Activated CD8-positive, alpha-beta memory T cell treated with anti-CD3 and anti-CD28 coated beads, Interleukin-2, amount 10 ng/mL, durations not matched to agents 7 days and 5 days (primary cell): Measurements from ENCODE around the gene QSER1. TPM values are rescaled to one million over a fixed set of nuclear protein-coding genes. Genes with fewer than 3 reads are reported as not detected.
"Not testable (repeated sequence)": the region's sequence is repeated elsewhere in the genome, so short reads cannot be mapped to it uniquely, and the experiment has no call there.

Experiments
- ATAC-seq: fragments of 150-1000 bp; cut with Tn5 transposase; one replicate; pipeline ENCODE4 v1.10.0; 2021; ENCODE audit warnings: moderate library complexity
- CTCF ChIA-PET: fragments of 350-600 bp; sonication (Branson Sonifier 250); formaldehyde crosslinking; loops from one replicate; lab custom pipeline; 2021; ENCODE audit warnings: antibody characterized with exemption; lab: Charles Lee
- DNase-seq: peaks from one replicate; pipeline ENCODE4 v3.0.0-alpha.2; 2020
- H3K27ac Mint-ChIP-seq: one replicate; pipeline ENCODE4 v1.8.0; 2021; ENCODE audit warnings: mild to moderate bottlenecking, mixed read lengths
- H3K27me3 Mint-ChIP-seq: one replicate; pipeline ENCODE4 v1.8.0; 2021; ENCODE audit warnings: mixed read lengths
- H3K36me3 Mint-ChIP-seq: one replicate; pipeline ENCODE4 v1.8.0; 2021; ENCODE audit warnings: mild to moderate bottlenecking, mixed read lengths
- H3K4me1 Mint-ChIP-seq: one replicate; pipeline ENCODE4 v1.8.0; 2021; ENCODE audit warnings: mixed read lengths
- H3K4me3 Mint-ChIP-seq: one replicate; pipeline ENCODE4 v1.8.0; 2021; ENCODE audit warnings: mild to moderate bottlenecking, moderate library complexity, mixed read lengths
- H3K9me3 Mint-ChIP-seq: one replicate; pipeline ENCODE4 v1.8.0; 2022; ENCODE audit warnings: low read depth, mixed read lengths
- total RNA-seq, 2 experiments: library from RNA; stranded (reverse); gene quantifications; one replicate each; pipeline ENCODE4 v1.2.3, GENCODE V29; 2021

QSER1 gene
- 10 to 100 TPM in 1 of 2 experiments, 1 to 10 TPM in 1; 8.0 to 11.6 TPM for total RNA-seq

DNA sequence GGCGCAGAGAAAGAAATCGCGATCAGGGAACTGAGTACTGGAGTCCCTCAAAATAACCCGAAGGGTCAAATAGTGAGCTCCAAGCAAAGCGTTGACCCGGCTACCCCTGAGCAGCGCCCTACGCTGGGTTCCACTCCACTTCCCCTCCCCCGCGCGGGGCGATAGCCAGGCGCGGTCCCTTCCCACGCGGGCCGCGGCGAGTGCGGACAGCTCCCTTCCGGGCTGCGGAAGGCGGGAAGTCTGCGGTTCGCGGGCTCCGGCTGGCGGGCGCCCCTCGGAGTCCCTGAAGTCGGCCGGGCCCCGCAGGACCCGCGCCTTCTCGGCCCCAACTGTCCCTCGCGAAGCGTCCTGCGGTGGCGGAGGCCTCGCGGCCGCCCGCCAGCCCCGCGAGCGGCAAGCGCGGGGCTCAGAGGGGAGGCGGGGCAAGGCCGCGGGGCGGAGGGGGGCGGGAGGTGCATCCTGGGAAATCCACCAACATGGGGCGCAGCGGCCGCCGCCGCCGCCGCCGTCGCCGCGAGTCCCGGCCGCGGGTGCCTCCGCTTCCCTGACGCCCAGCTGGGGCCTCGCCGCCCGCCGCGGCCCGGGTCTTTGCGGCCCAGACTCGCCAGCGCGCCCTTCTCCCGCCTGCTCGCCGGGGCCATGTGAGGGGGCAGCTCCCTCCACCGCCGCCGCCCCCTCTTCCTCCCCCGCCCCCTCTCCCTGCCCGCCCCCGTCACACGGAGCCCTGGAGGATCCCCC lies at the start of gene QSER1:
Gene QSER1, plus strand, starts transcription at position 457 of the 738 bp plus-strand sequence. CDS start 315 bp downstream, outside the sequence.
- CTCF ChIA-PET, result interaction anchor here (0.7 to 2.1 kb wide), 4 partner anchors 21 to 173 kb away, joined by 3 to 5 read pairs (median 3); partner anchors contain the start of gene TCP11L1
- DNase-seq (peak; percentile 70), ATAC-seq (peak; percentile 73)
- Mint-ChIP-seq H3K27ac (peak within 1 kb of the TSS; percentile 90), H3K9me3 (no peaks in the 10 kb centered on the region), H3K4me3 (peak within 1 kb of the TSS; percentile 95), H3K36me3 (peaks cover 4% of the 10 kb centered on the region), H3K27me3 (peaks cover 13% of the 10 kb centered on the region), H3K4me1 (peaks cover 19% of the 10 kb centered on the region)

GRCh38 chr11:32843544-32843943 lies 49.1 kb upstream of the QSER1 start:
- CTCF ChIA-PET, result no interaction called here
- no peak for ATAC-seq
- no peak overlapping the region for H3K27ac Mint-ChIP-seq

GRCh38 chr11:32847511-32847910 lies 45.1 kb upstream of the QSER1 start:
- no peak for ATAC-seq
- CTCF ChIA-PET, result no interaction called here
- Mint-ChIP-seq H3K4me3 (no peak overlapping the region), H3K27me3 (peaks cover 9% of the 10 kb centered on the region), H3K27ac (no peak overlapping the region), H3K4me1 (no peaks in the 10 kb centered on the region), H3K9me3 (no peaks in the 10 kb centered on the region), H3K36me3 (no peaks in the 10 kb centered on the region)
- no peak for DNase-seq

More at GRCh38 chr11:32843544-32843943, 49.1 kb upstream of the QSER1 start:
- H3K4me1 Mint-ChIP-seq, result no peaks in the 10 kb centered on the region
- no peaks in the 10 kb centered on the region for H3K9me3 Mint-ChIP-seq
- H3K27me3 Mint-ChIP-seq, result peaks cover 6% of the 10 kb centered on the region
- no peak overlapping the region for H3K4me3 Mint-ChIP-seq
- no peak for DNase-seq
- H3K36me3 Mint-ChIP-seq, result no peaks in the 10 kb centered on the region

DNA sequence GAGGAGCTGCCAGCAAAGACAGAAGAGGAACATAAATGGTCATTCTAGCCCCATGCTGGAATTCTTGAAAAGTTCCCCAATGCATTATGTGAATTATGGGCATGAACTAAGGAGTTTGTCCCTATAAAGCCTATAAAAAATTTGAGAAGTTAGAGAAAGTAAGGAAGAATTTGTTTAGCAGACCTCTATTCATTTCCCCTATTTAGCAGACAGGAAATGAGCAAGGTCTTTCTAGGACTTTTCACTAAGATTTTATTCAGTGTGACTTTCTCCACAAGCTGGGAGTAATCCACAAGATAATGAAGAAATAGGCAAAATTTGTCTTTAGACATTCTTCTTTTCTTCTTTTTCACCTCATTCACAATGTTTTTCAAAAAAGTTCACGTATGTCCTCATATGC lies 42.9 kb upstream of the QSER1 start:
- Mint-ChIP-seq H3K4me3 (no peak overlapping the region), H3K9me3 (no peaks in the 10 kb centered on the region), H3K27ac (no peak overlapping the region), H3K36me3 (no peaks in the 10 kb centered on the region), H3K27me3 (peaks cover 12% of the 10 kb centered on the region), H3K4me1 (no peaks in the 10 kb centered on the region)
- ATAC-seq (no peak), DNase-seq (no peak)
- CTCF ChIA-PET, result no interaction called here

DNA sequence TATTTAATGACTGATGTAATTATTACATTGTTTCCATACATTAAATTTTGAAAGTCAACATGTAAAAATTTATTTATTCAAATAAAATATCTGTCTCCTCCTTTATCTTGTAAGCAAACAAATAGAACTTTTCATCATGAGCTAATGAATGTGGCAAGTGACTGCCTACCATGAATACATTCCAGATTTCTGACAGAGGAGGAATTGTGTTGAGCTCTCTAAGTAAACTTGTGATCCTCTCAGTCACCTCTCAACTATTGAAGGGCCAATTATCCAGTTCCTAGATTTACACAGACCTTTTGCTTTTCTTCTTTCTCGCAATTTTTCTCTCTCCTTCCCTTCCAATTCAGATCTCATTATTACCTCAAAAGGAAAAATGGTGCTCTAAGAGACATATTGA lies 41.4 kb upstream of the QSER1 start:
- H3K4me1 Mint-ChIP-seq, result no peaks in the 10 kb centered on the region
- DNase-seq (no peak), ATAC-seq (no peak)
- CTCF ChIA-PET, result no interaction called here
- H3K36me3 Mint-ChIP-seq, result no peaks in the 10 kb centered on the region
- no peak overlapping the region for H3K27ac Mint-ChIP-seq
- H3K27me3 Mint-ChIP-seq, result peaks cover 15% of the 10 kb centered on the region
- H3K4me3 Mint-ChIP-seq, result no peak overlapping the region
- no peaks in the 10 kb centered on the region for H3K9me3 Mint-ChIP-seq

DNA sequence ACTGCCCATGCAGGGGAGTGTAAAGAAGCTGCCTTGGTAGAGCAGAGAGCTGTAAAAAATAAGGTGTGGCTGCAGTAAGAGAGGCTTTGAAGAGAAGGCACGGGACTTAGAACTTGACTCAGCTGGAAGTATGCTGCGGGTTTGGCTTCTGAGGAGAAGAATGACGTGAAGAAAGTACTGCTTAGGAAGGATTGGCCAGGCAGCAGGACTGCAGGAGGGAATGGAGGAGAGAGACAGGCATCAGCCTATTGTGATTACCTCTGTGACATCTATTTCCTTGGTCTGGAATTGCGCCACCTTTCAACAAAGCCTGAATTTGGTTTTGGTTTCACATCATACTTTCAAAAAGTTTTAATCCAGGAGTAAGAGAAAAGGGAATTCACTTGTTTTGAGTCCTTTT lies 40.4 kb upstream of the QSER1 start:
- DNase-seq (no peak), ATAC-seq (no peak)
- peaks cover 15% of the 10 kb centered on the region for H3K27me3 Mint-ChIP-seq
- CTCF ChIA-PET, result interaction anchor here (0.6 kb wide), 1 partner anchor 781 kb away, joined by 3 read pairs; no protein-coding TSS in a partner anchor
- H3K36me3 Mint-ChIP-seq, result no peaks in the 10 kb centered on the region
- no peak overlapping the region for H3K27ac Mint-ChIP-seq
- no peaks in the 10 kb centered on the region for H3K9me3 Mint-ChIP-seq
- no peaks in the 10 kb centered on the region for H3K4me1 Mint-ChIP-seq
- H3K4me3 Mint-ChIP-seq, result no peak overlapping the region

DNA sequence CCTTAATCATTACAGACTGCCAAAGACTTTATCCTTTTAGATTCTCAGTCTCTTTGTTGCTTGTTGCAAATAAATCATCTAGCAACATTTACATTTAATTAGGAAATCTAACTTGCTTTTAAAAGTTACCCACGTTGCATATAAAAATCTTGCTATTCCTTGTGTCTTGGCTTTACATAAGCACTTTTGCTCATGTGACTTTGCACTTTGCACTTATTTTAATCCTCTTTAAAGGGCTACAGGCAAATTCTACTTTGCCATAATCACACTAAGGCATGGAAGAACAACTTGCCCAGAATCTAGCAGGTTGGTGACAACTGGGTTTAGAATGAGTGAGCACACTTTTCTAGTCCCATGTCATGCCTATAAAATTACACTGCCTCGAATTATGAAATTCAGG lies 37.0 kb upstream of the QSER1 start:
- Mint-ChIP-seq H3K36me3 (no peaks in the 10 kb centered on the region), H3K27me3 (peaks cover 20% of the 10 kb centered on the region), H3K4me3 (no peak overlapping the region), H3K4me1 (no peaks in the 10 kb centered on the region), H3K27ac (no peak overlapping the region), H3K9me3 (no peaks in the 10 kb centered on the region)
- CTCF ChIA-PET, result no interaction called here
- ATAC-seq (no peak), DNase-seq (no peak)

GRCh38 chr11:32858731-32859130 lies 33.9 kb upstream of the QSER1 start:
- H3K4me1 Mint-ChIP-seq, result no peaks in the 10 kb centered on the region
- H3K27me3 Mint-ChIP-seq, result peaks cover 27% of the 10 kb centered on the region
- DNase-seq, result no peak
- no peak for ATAC-seq
- no peaks in the 10 kb centered on the region for H3K9me3 Mint-ChIP-seq
- H3K27ac Mint-ChIP-seq, result no peak overlapping the region
- CTCF ChIA-PET, result interaction anchor here (1.6 kb wide), 1 partner anchor 50 kb away, joined by 3 read pairs; no protein-coding TSS in a partner anchor
- no peaks in the 10 kb centered on the region for H3K36me3 Mint-ChIP-seq
- H3K4me3 Mint-ChIP-seq, result no peak overlapping the region

DNA sequence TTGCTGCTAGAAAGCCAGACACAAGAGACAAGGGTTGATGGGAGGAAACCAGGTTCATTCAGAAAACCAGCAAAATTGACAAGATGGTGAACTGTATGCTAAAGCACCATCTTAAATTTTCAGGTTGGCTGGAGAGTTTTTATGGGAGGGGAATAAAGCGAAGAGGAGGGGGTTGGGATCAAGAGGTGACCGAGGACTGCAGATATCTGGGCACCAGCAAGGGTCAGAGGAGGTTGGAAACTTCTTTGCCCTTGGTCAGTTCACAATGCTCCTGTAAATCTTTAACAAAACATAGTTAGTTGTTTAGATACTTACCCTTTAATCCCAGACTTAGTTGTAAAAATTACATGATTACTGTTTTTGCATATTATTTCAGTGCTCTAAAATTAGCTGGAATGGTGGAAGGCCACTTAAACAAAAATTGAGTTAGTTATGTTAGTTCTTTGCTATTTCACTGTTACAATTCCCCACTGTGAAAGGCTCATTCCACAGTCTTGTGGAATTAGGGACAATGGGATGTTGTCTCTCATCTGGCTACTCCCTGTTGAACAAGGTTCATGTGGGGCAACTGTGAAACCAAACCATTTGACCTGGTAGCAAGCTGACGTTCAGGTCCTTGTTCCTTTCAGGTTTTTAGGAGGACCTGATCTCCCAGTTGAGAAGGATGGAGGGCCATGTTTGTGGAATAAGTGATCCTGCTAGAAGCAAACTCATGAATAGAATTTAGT lies 30.6 kb upstream of the QSER1 start:
- ATAC-seq (no peak), DNase-seq (no peak)
- Mint-ChIP-seq H3K27me3 (peaks cover 33% of the 10 kb centered on the region), H3K36me3 (no peaks in the 10 kb centered on the region), H3K9me3 (no peaks in the 10 kb centered on the region), H3K27ac (no peak overlapping the region), H3K4me3 (no peak overlapping the region), H3K4me1 (no peaks in the 10 kb centered on the region)
- CTCF ChIA-PET, result no interaction called here

DNA sequence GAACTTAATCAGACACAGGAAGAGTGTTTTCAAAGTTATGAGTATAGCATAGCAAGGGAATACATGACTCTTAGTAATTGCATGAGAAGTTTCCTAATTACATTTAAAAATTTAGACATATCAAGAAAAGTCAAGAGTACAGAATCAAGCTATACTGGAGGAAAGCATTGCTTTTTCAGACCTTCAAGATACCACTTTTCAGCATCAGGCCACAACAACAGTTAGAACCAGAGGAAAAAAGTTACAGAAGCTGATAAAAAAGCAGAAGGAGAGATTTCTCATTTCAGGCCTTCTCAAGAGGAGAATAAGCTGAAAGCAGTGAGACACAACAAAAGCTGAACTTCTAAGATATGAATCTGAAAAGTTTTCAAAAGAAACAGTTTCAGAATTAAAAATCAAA lies 28.1 kb upstream of the QSER1 start:
- Mint-ChIP-seq H3K36me3 (no peaks in the 10 kb centered on the region), H3K27ac (no peak overlapping the region), H3K4me3 (no peak overlapping the region), H3K4me1 (no peaks in the 10 kb centered on the region), H3K9me3 (peaks cover 2% of the 10 kb centered on the region), H3K27me3 (peaks cover 33% of the 10 kb centered on the region)
- ATAC-seq, result no peak
- CTCF ChIA-PET, result no interaction called here
- DNase-seq, result no peak

- H3K9me3 Mint-ChIP-seq, H3K36me3 Mint-ChIP-seq, H3K4me3 Mint-ChIP-seq, ATAC-seq, H3K27ac Mint-ChIP-seq, H3K4me1 Mint-ChIP-seq, DNase-seq: not testable (repeated sequence)
- CTCF ChIA-PET, result interaction anchor here (1.2 kb wide), 1 partner anchor 10 kb away, joined by 3 read pairs; no protein-coding TSS in a partner anchor
- peaks cover 35% of the 10 kb centered on the region for H3K27me3 Mint-ChIP-seq
Measured at GRCh38 chr11:32868752-32869151, 23.9 kb upstream of the QSER1 start.

DNA sequence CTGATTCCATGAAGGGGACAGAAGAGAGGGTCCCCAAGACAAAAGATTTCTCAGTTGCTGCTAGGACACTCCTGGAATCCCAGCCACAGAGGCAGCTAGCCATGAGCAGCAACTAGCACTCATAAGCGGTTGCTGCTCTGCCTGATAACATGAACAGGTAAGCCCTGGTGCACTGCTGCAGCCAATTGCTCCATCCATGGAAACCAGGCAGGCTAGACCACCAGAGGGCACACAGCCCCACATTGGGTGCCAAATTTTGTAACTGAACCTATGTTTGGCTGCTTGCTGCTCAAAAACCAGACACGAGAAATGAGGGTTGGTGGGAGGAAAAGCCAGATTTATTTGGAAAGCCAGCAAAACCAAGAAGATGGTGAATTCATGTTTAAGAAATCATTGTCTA lies 21.9 kb upstream of the QSER1 start:
- no peak for ATAC-seq
- Mint-ChIP-seq H3K36me3 (no peaks in the 10 kb centered on the region), H3K27ac (no peak overlapping the region), H3K4me1 (no peaks in the 10 kb centered on the region), H3K9me3 (peaks cover 2% of the 10 kb centered on the region), H3K27me3 (peaks cover 47% of the 10 kb centered on the region), H3K4me3 (no peak overlapping the region)
- peak; percentile 47 for DNase-seq
- CTCF ChIA-PET, result interaction anchor here (0.8 to 1.7 kb wide), 2 partner anchors 9 to 23 kb away, joined by 3 to 4 read pairs; no protein-coding TSS in a partner anchor

GRCh38 chr11:32874132-32874531 lies 18.5 kb upstream of the QSER1 start:
- H3K27me3 Mint-ChIP-seq, result peaks cover 37% of the 10 kb centered on the region
- H3K9me3 Mint-ChIP-seq, result no peaks in the 10 kb centered on the region
- no peak overlapping the region for H3K27ac Mint-ChIP-seq
- DNase-seq (no peak), ATAC-seq (no peak)
- H3K4me3 Mint-ChIP-seq, result no peak overlapping the region
- H3K36me3 Mint-ChIP-seq, result no peaks in the 10 kb centered on the region
- no peaks in the 10 kb centered on the region for H3K4me1 Mint-ChIP-seq
- CTCF ChIA-PET, result no interaction called here
